DMS 273 (cell line): ENCODE measurements around the gene KAT6B.
"Not testable (repeated sequence)": the region's sequence is repeated elsewhere in the genome, so short reads cannot be mapped to it uniquely, and the experiment has no call there.

Experiments
- DNase-seq: peaks from one replicate; lab custom pipeline; 2025; ENCODE audit not compliant: unreplicated experiment; lab: John Stamatoyannopoulos, UW

KAT6B gene

DNA sequence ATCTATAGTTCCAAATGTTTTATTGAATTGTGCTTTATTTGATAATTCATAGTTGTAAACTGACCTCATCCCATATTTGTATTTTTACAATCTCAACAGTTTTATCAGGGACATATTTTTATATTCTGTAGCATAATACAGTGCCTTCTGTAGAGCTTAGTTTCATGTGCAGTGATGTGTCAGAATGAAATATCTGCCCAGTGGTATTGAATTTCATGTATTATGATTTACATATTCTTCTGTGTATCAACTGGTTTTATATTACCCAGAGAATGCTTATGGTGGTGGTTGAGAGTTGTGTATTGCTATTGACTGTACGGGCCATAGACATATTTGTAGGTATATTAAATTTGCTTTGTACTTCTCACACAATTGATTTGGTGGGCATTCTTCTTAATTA, 89.9 kb downstream of the KAT6B start:
- DNase-seq = no peak

DNA sequence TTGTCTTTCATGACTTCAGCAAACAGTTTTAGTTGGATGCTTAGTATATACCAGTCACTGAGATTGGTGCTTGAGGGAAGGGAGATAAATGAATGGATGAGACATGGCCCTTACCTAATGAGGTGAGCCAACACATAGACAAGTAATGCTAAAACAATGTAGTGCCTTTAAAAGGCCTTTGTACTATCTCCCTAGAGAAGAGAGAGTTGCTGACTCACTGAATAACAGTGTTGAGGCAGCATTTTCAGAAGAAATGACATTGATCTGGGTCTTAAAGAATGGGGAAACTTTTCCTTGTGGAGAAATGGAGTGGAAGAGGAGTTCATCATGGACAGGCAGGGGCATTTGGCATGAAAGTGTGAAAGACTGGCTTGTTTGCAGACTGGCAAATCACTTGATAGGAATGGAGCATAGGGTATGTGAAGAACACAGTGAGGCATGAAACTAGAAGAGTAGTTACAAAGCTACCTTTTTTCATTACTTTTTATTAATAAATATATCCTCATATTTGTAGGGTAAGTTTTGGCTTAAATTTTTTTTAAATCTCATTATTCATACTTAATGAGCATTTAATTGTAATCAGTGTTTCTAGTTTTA, 91.2 kb downstream of the KAT6B start:
- DNase-seq = no peak

DNA sequence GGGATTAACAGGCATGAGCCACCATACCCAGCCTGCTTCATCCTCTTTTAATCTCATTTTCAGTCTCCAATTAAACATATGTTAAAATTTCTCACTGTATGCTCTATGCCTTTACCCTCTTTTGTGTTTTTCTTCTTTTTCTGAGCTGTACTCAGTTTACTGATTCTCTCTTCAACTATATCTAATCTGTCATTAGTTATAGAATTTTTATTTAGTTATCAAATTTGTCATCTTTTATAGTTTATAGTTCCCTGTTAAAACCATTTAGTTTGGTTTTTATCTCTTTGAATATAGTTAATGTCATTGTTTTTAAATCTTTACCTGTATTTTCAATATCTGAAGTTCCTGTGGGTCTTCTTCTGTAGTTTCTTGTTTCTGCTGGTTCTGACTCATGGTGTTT, 93.3 kb downstream of the KAT6B start:
- DNase-seq = no peak

DNA sequence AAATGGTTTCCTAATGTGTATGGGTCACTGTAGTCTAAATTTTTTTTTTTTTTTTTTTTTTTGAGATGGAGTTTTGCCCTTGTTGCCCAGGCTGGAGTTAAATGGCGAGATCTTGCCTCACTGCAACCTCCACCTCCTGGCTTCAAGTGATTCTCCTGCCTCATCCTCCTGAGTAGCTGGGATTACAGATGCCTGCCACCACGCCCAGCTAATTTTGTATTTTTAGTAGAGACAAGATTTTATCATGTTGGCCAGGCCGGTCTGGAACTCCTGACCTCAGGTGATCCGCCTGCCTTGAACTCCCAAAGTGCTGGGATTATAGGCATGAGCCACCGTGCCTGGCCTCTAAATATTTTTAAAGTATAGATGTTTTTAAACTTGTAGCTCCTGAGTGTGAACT, 94.7 kb downstream of the KAT6B start:
- not testable (repeated sequence) for DNase-seq

DNA sequence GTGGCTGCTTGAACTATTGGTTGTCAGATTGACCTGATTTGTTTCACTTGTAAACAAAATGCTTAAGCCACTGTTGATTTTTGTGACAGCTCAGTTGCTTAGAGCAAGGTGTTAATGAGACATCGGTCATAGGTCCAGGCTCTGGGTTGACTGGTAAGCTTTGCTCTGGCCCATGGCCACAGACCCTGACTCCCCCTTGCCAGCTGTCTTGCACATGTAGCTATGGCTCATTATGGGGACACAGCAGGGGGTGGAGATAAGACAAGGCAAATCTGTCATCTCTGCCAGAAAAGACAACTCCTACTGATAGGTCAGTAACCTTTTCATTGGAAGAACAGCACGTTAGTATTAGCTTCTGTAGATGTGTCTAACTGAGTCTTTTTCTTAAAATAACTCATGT, 95.3 kb downstream of the KAT6B start:
- peak; percentile 82 for DNase-seq

DNA sequence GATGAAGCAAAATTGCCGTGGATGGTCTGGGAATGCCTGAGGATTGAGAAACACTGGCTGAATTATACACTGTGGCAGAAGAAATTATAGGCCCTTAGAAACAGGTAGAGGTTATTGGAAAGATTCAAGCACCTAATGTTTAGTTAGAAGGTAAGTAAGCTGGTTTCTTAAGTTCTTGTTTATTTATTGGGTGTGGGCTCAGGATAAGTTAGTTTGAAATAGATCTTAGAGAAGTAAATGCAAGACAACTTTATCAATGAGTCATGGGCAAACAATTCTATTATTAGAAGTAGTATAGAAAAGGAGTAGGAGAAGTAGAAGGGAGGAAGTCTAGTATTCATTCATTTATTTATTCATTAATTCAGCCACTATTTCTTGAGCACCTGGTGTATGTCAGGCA, 96.5 kb downstream of the KAT6B start:
- no peak for DNase-seq

DNA sequence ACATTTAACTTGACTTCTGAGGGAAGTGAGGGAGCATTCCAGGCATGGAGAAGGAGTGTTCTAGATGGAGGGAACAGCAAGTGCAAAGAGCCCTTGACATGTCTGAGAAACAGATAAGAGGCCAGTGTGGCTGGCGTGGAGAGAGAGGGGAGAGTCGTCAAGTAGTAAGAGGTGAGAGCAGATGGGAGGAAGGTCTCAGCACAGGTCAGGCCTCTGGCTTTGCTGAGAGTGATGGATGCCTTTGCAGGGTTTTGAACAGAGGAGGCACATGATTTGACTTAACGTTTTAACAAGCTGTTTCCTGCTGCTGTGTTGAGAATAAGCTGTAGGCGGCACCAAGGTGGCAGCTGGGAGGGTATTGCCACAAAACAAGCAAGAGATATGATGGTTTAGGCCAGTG, 97.2 kb downstream of the KAT6B start:
- peak; percentile 73 for DNase-seq

DNA sequence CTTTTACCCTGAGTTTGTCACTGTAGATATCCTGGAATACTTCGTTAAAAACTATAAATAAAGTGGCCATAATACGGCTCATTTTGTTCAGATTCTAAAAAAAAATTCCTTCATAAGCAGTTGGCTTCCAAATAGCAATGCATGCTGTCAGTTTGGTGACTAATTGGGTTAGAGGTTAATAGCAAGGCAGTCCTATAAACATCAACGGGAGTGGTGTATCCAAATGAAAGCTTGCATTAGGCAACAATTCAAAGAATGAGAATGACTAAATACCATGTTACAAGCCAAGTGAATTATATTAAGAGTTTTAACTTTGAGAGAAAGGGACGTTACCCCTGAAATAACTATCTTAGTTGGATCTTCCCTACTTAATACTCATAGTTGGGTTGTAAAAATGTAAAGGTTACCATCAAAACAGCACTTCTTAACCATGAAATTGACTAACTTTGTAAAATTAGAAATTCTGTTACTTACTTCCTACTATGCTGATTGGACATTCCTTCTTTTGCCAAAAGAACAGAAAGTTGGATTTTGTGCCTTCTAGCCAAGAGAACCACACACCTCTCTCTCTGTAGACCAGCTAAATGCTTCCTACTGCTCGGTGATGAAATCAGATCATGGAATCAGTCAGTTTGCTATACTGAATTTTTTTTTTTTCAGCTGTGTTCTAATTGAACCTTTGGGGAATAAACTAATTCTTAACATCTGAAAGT, 98.0 kb downstream of the KAT6B start:
- DNase-seq = peak; percentile 21

DNA sequence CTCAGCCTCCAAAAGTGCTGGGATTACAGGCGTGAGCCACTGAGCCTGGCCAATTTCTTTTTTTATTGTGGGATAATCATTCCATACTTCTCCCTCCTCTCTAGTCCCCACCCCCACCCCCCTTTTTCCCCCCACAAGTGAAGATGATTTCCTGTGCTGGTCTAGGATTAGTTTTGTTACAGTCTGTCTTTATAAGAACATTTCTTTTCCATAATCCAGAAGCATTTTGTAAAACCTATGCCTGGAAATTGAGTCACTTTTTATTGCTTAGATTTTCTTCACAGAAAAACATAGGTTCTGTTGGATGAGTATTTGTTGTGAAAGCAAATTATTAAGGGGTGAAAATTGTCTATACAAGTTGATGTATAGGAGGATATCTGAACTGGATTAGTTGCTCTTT, 98.9 kb downstream of the KAT6B start:
- DNase-seq = no peak

DNA sequence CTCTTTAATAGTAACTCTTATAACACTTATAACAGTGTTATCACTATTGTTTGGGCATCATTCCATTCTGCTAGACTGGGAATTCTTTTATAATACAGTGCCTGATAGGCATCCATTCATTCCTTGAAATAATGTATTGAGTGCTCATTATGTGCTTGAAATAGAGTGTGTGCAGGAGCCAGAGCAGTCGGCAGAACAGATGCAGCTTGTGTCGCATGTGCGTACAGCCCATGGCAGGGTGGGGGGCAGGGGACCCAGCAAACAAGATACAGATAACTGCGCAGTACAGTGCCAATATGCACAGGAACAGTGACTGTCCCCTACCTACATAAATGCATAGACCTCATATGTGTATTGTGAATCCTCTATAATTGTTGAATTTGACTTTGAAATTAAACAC, 99.3 kb downstream of the KAT6B start:
- DNase-seq = peak; percentile 9

DNA sequence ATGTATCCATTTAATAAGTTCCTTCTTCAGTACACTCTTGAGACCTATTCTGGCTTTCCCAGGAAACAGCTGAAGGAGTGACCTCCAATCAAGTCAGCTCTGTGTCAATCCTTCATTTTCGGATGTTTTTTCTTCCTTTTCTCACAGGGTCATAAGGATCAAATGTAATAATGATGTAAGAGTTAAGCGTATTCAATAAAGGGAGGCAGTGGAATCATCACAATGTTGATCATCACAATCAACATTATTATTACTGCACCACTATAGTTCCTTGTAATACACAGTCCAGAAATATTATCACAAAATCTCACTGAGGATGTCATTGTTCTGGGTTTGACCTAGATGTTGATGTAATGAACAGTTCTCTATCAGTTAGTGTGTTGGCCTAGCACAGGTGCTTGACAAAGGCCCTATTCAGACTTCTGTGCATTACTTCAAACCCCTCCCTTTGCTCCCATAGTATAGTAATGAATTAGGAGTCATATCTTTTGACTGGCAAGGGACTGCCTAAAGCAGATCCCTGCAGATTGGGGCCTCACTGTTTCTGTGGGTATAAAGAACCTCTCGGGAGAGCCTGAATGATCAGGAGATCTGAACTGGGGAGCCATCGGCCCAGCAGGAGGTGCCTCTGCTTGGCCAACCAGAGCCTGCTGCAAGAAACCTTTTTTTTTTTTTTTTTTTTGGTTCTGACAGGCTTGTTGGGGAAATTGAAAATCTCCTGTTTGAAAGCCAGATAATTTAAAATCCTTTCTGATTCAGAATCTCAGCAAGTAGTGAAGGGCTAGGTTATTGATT, 100.6 kb downstream of the KAT6B start:
- no peak for DNase-seq

DNA sequence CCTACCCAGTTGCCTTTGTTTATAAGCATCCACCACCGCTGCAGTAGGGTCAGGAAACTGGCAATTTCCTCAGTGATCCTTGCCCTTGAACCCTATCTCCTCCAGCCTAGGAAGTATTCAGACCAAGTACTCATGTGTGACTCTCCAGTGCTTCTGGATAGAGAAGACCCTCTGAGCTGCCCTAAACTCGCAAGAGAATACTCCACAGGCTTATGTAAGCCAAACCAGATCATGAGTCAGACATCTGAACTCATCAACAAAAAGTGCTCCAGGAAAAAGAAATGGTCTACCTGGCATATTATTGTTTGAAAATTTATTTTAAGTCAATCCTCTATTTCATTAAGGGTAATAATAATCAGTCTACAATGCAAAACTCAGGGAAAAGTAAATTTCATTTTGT, 101.3 kb downstream of the KAT6B start:
- DNase-seq = no peak

DNA sequence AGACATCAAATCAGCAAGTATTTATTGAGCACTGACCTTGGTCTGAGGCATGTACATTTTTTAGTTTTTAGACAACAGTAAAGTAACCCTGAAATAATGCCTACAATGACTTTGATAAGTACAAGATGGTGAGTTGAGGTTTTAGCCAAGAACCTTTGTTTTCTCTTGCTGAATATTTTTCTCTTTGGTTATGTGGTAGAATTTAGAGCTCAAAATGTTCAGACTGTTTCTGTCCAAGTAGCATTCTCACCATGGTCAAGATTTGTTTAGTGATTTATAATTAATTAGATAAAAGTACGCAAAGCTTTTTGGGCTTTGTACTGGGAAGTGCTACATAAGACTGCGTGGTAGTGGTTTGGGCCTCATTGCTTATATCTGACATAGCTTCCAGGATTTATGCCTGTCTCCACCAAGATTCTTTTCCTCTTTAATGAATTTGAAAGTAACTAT, 102.4 kb downstream of the KAT6B start:
- no peak for DNase-seq

DNA sequence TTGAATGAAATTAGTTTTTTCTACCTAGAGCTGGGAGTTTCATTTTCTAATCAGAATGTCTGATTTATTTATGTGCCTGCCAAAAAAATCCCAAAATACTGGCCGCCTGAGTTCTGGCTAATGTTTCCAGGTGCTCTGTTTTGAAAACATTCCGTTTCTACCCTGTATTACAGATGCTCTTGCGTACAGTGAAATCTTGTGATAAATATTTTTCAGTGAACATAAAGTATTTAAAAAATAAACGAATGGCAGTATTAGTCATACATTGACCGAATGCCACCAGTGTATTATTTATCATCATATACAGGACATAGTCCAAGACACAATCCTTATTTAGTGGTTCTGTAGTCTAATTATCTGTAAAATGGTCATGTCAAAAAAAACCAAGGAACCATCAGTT, 102.8 kb downstream of the KAT6B start:
- no peak for DNase-seq

DNA sequence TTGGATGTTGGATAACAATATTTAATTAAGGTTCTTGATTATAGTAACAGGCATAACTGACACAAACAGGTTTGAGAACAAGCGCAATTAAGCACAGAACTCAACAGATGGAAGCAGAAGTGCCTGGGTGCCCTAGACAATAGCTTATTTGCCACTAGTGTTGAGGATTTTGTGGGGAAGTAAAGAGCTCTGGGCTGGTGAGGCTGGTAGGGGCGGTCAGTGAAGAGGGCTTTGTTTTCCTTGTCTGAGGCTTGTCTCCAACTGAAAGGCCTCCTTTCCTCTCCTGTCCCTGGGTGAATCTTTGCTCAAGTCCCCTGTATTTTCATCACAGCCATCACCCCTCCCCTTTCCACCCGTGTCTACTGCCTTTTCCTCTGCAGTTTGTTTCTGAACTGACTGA, 104.6 kb downstream of the KAT6B start:
- DNase-seq = peak; percentile 27

DNA sequence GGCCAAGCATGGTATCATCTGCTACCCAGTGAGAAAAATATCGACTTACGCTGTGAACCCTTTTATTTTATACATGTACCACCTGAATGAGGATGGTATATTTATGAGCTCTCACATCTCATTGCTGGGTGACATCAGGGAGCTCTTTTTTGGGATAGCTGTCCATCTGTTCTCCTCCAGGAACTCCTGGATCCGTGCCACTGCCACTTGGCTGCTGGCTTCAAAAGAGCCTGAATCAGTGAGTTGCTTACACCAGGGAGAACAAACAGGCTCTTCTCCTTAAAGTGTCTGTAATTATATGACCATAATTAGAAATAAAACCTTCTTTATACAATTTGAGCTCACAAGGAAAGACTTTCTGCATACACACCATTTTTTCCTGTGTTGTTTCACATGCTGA, 106.2 kb downstream of the KAT6B start:
- peak; percentile 94 for DNase-seq

DNA sequence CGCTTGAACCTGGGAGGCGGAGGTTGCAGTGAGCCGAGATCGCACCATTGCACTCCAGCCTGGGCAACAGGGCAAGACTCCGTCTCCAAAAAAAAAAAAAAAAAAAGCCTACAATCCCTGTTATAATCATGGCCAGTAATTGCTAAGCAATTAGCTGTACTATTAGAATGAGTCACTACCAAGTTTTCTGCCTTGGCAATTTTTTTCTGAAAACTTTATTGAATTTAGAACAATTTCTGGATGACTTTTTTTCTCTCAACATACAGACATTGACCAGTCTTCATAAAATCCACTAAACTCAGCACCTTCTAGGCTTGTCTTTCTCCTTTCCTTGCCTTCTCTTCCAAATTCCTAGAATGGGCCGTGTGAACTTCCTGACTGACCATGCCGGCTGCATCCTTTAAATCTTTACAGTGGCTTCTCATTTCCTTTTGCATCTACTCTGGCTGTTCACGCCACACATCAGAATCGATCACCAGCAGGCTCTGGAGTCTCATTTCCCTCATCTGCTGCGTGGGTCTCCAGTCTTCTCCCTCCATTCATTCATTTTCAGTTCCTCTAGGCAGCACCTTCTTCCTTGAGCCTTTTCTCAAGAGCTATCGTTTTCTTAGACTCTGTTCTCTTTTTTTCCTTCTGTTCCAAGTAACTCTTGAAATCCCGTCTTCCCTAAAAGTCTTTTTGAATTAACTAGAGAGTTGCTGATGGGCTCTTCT, 107.9 kb downstream of the KAT6B start:
- DNase-seq = no peak

DNA sequence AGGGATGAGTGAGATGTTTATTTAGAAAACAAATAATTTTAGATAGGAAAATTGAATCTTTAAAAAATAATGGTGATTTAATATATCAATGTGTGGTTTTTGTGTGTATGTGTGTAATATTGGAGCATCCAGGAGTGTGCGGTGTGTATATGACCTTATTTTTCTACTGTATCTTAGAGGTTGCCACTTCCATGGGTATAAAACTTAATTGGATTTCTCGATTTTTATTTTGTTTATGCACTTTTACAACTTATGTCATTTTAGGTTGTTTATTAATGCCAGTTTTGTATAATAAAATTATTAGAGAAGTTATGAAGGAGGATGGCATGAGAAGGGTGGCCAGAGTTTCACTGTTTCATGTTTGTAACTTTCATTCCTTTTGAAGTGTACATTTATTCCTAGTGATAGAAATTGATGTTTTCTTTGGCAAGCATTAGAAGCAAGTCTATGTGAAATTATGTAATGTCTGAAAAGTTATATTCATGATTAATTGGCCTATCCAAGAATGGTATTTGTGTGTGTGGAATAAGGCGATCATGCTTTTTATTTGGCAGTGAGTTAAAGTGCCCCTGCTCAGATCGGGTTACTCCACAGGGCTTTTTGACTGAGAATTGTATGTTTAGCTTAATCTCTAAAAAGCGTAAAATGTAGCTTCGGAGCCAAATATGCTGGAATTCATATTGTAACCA, 110.3 kb downstream of the KAT6B start:
- DNase-seq = peak; percentile 4

DNA sequence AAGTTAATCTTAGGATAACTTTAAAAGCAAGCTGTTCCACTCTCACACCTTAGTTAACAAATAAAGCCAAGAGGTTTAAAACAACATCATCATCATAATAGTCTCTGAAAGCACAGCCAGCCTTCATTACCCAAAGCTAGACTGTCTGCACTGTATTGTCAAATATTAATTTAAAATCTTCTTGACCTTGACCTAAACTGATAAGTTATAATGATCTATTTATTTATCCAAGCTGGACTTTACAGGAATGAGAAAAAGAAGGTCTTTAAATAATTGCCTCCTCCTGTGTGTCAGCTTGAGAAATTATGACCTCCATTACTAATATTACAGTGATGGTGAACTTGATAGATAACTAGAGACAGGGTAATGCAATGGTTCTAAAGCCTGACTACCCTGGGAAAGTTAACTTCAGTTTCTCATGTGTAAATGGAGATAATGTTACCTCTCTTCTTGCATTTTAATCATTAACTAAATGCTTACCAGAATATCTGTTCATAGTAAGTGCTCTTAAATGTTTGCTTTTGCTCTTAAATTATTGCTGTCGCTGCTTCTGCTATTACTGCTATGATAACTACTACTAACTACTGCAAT, 111.0 kb downstream of the KAT6B start:
- DNase-seq = no peak

DNA sequence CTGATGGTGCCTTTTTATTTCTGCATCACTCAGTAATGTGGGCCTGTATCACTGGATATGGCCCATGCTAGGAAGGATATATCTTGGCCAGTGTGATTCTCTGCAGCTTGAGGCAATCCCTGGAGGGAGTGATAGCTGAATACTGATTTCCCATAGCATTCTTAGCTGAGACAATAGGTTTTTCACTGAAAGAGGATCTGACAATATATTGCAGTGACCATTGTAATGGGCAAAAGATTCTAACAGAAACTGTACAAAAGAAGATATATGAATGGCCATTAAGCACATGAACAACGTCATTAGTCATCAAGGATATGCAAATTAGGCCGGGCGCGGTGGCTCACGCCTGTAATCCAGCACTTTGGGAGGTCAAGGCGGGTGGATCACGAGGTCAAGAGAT, 117.8 kb downstream of the KAT6B start:
- no peak for DNase-seq
